AG04450 (cell line): ENCODE measurements around the gene URGCP. TPM values are rescaled to one million over a fixed set of nuclear protein-coding genes. Genes with fewer than 3 reads are reported as not detected.

Experiments
- CTCF ChIA-PET: fragments of 300-600, 350-600 bp; formaldehyde crosslinking; extraction: SDS; loops from one replicate; lab custom pipeline; 2022; ENCODE audit warnings: antibody characterized with exemption, inconsistent platforms; lab: Charles Lee
- POLR2A ChIA-PET: fragments of 350-600 bp; formaldehyde crosslinking; extraction: SDS; loops from one replicate; lab custom pipeline; 2021; ENCODE audit warnings: antibody characterized with exemption, inconsistent platforms; lab: Yijun Ruan, JAX
- DNase-seq: peaks from one replicate; pipeline ENCODE4 v3.0.0-alpha.2; 2011; ENCODE audit warnings: low read depth, low spot score
- H3K27ac ChIP-seq: one replicate; pipeline ENCODE4 v1.5.1; 2012; ENCODE audit warnings: low read depth, low read length, control low read depth
- H3K27me3 ChIP-seq: one replicate; pipeline ENCODE4 v1.6.0; 2012; ENCODE audit warnings: low read length; ENCODE audit not compliant: control insufficient read depth, insufficient read depth
- H3K4me3 ChIP-seq: 2 replicates; pipeline ENCODE4 v1.5.1; 2011; ENCODE audit warnings: mild to moderate bottlenecking, low read depth, low read length, control low read depth
- H3K9me3 ChIP-seq: 2 replicates; pipeline ENCODE4 v1.5.1; 2012; ENCODE audit warnings: low read length; ENCODE audit not compliant: control insufficient read depth, insufficient read depth
- polyA plus RNA-seq: library from polyadenylated mRNA; depleted of rRNA; stranded (reverse); fragments of >200 nt; gene quantifications from 2 replicates; pipeline ENCODE4 v1.2.3, GENCODE V29; 2011
- TF ChIP-seq, protein P1 (sequence below): IDR thresholded peaks from 2 replicates; pipeline ENCODE4 v1.5.1; 2011; ENCODE audit warnings: low read depth, low read length, control low read depth, inconsistent platforms

Gene URGCP
- polyA plus RNA-seq, 1 experiment: 23.1 TPM

DNA sequence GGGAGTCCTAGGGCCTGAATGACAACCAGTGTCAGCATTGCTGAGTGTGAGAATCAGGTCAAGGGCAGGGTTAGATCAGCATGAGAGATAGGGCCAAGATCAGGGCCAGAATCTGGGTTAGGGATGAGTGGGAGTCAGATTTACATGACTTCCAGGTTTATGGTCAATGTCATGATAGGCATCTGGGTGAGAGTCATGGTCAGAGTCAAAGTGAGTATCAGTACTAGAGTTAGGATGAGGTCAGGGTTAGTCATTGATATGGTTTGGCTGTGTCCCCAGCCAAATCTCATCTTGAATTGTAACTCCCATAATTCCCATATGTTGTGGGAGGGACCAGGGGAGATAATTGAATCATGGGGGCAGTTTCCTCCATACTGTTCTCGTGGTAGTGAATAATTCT lies 49.4 kb downstream of the URGCP start:
- CTCF ChIA-PET: no interaction called here
- TF ChIP-seq, protein P1, sequence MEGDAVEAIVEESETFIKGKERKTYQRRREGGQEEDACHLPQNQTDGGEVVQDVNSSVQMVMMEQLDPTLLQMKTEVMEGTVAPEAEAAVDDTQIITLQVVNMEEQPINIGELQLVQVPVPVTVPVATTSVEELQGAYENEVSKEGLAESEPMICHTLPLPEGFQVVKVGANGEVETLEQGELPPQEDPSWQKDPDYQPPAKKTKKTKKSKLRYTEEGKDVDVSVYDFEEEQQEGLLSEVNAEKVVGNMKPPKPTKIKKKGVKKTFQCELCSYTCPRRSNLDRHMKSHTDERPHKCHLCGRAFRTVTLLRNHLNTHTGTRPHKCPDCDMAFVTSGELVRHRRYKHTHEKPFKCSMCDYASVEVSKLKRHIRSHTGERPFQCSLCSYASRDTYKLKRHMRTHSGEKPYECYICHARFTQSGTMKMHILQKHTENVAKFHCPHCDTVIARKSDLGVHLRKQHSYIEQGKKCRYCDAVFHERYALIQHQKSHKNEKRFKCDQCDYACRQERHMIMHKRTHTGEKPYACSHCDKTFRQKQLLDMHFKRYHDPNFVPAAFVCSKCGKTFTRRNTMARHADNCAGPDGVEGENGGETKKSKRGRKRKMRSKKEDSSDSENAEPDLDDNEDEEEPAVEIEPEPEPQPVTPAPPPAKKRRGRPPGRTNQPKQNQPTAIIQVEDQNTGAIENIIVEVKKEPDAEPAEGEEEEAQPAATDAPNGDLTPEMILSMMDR: no peak
- Histone ChIP-seq H3K27me3 (peaks cover 2% of the 10 kb centered on the region), H3K4me3 (no peak overlapping the region), H3K9me3 (no peaks in the 10 kb centered on the region), H3K27ac (no peak overlapping the region)
- no peak for DNase-seq
- POLR2A ChIA-PET: no interaction called here

DNA sequence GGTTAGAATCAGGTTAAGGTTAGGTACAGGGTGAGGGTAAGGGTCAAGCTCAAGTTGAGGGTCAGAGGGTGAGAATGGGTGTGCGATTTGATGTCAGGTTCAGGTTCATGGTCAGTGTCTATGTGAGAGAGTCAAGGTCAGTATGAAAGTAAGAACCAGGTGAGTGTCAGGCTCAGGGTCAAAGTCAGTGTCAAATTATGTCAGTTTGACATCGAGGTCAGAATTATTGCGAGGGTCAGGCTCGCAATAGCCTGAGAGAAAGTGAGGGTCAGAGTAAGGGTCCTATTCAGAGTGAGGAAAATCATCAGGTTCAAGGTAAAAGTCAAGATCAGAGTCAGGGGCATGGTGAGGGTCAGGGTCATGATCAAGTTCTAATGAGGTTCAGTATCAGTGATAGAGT lies 50.1 kb downstream of the URGCP start:
- DNase-seq: no peak
- POLR2A ChIA-PET: no interaction called here
- Histone ChIP-seq H3K4me3 (no peak overlapping the region), H3K9me3 (no peaks in the 10 kb centered on the region), H3K27me3 (peaks cover 2% of the 10 kb centered on the region), H3K27ac (no peak overlapping the region)
- TF ChIP-seq, protein P1: no peak
- CTCF ChIA-PET: interaction anchor here (0.7 kb wide), 1 partner anchor 17 kb away, joined by 3 read pairs; no protein-coding TSS in a partner anchor

GRCh38 chr7:43855176-43855575 lies 51.2 kb downstream of the URGCP start:
- Histone ChIP-seq H3K9me3 (no peaks in the 10 kb centered on the region), H3K27me3 (no peaks in the 10 kb centered on the region), H3K27ac (no peak overlapping the region), H3K4me3 (no peak overlapping the region)
- ChIA-PET POLR2A (no interaction called here), CTCF (interaction anchor here (1.3 kb wide), 1 partner anchor 16 kb away, joined by 3 read pairs; no protein-coding TSS in a partner anchor)
- TF ChIP-seq, protein P1: no peak
- no peak for DNase-seq

- DNase-seq: no peak
- peaks cover 4% of the 10 kb centered on the region for H3K27me3 ChIP-seq
- H3K27ac ChIP-seq: no peak overlapping the region
- H3K9me3 ChIP-seq: no peaks in the 10 kb centered on the region
- POLR2A ChIA-PET: no interaction called here
- CTCF ChIA-PET: interaction anchor here (1.6 kb wide), 1 partner anchor 13 kb away, joined by 11 read pairs; no protein-coding TSS in a partner anchor
- H3K4me3 ChIP-seq: no peak overlapping the region
- TF ChIP-seq, protein P1: no peak
These were observed 54.6 kb downstream of the URGCP start for GRCh38 chr7:43851805-43852204.

- CTCF ChIA-PET: interaction anchor here (1.6 to 3.3 kb wide), 2 partner anchors 11 kb away, joined by 11 to 22 read pairs; no protein-coding TSS in a partner anchor
- Histone ChIP-seq H3K9me3 (no peaks in the 10 kb centered on the region), H3K4me3 (no peak overlapping the region), H3K27ac (no peak overlapping the region), H3K27me3 (peaks cover 4% of the 10 kb centered on the region)
- POLR2A ChIA-PET: no interaction called here
- no peak for DNase-seq
- TF ChIP-seq, protein P1: no peak
These were observed 55.9 kb downstream of the URGCP start for GRCh38 chr7:43850348-43851116.
